HepG2 (cell line): Measurements from ENCODE around the gene FGF9.

ENCODE experiments used
- HDAC1 ChIP-seq: sonication (generic); formaldehyde crosslinking; IDR thresholded peaks from 2 replicates; pipeline ENCODE4 v1.5.1; 2020; ENCODE audit warnings: mild to moderate bottlenecking, missing genetic modification reagents
- MLXIP ChIP-seq: sonication (generic); formaldehyde crosslinking; IDR thresholded peaks from 2 replicates; pipeline ENCODE4 v1.9.0; 2021; ENCODE audit warnings: missing genetic modification reagents, borderline replicate concordance
- MTERF4 ChIP-seq: sonication (generic); formaldehyde crosslinking; IDR thresholded peaks from 2 replicates; pipeline ENCODE4 v1.8.0; 2023; ENCODE audit warnings: mild to moderate bottlenecking, missing genetic modification reagents
- SIN3B ChIP-seq: fragments of 150-350 bp; IDR thresholded peaks from 2 replicates; pipeline ENCODE4 v1.6.1; 2014; ENCODE audit warnings: low read length
- TAF15 ChIP-seq: fragments of 200-400 bp; formaldehyde crosslinking; IDR thresholded peaks from one replicate; pipeline ENCODE4 v1.6.1; 2018; ENCODE audit warnings: mild to moderate bottlenecking, low read depth, low read length; ENCODE audit not compliant: poor library complexity, severe bottlenecking
- THAP9 ChIP-seq: sonication (generic); formaldehyde crosslinking; IDR thresholded peaks from 2 replicates; pipeline ENCODE4; 2020; ENCODE audit warnings: missing genetic modification reagents, mild to moderate bottlenecking, borderline replicate concordance
- TF ChIP-seq, protein P1 (sequence below): sonication (generic); formaldehyde crosslinking; IDR thresholded peaks from 2 replicates; pipeline ENCODE4 v1.5.0; 2020; ENCODE audit warnings: mild to moderate bottlenecking, missing genetic modification reagents, moderate library complexity

GRCh38 chr13:21689097-21689496, 18.2 kb downstream of the FGF9 start:
- no peak for TF ChIP-seq HDAC1 (CRISPR knock-in tag)
- TF ChIP-seq, protein P1, sequence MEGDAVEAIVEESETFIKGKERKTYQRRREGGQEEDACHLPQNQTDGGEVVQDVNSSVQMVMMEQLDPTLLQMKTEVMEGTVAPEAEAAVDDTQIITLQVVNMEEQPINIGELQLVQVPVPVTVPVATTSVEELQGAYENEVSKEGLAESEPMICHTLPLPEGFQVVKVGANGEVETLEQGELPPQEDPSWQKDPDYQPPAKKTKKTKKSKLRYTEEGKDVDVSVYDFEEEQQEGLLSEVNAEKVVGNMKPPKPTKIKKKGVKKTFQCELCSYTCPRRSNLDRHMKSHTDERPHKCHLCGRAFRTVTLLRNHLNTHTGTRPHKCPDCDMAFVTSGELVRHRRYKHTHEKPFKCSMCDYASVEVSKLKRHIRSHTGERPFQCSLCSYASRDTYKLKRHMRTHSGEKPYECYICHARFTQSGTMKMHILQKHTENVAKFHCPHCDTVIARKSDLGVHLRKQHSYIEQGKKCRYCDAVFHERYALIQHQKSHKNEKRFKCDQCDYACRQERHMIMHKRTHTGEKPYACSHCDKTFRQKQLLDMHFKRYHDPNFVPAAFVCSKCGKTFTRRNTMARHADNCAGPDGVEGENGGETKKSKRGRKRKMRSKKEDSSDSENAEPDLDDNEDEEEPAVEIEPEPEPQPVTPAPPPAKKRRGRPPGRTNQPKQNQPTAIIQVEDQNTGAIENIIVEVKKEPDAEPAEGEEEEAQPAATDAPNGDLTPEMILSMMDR (CRISPR knock-in tag) = no peak
- TF ChIP-seq MLXIP = no peak
- TF ChIP-seq SIN3B = no peak
- TF ChIP-seq THAP9 = no peak
- no peak for TF ChIP-seq MTERF4
- no peak for TF ChIP-seq TAF15
